HG03460 (cell line): ENCODE measurements around the gene IFT122.
A peak's percentile ranks its signal among the peaks of the same experiment; 100 is the strongest.
"Not testable (repeated sequence)": the region's sequence is repeated elsewhere in the genome, so short reads cannot be mapped to it uniquely, and the experiment has no call there.

ENCODE experiments used
- ATAC-seq: cut with Tn5 transposase; IDR thresholded peaks from one replicate; pipeline ENCODE4 v1.9.1; 2021; ENCODE audit not compliant: unreplicated experiment

IFT122 gene

GRCh38 chr3:129439817-129440617 lies at the start of gene IFT122, which contains the start of gene MBD4:
TSS of gene IFT122 (plus strand) at chr3:129440224. CDS start at chr3:129440331, 107 bp downstream.
TSS of gene MBD4 (minus strand) at chr3:129439948. CDS start at chr3:129439833, 115 bp downstream.
- peak; percentile 88 for ATAC-seq

GRCh38 chr3:129391583-129391982 lies 48.4 kb upstream of the IFT122 start:
- ATAC-seq, result not testable (repeated sequence)

DNA sequence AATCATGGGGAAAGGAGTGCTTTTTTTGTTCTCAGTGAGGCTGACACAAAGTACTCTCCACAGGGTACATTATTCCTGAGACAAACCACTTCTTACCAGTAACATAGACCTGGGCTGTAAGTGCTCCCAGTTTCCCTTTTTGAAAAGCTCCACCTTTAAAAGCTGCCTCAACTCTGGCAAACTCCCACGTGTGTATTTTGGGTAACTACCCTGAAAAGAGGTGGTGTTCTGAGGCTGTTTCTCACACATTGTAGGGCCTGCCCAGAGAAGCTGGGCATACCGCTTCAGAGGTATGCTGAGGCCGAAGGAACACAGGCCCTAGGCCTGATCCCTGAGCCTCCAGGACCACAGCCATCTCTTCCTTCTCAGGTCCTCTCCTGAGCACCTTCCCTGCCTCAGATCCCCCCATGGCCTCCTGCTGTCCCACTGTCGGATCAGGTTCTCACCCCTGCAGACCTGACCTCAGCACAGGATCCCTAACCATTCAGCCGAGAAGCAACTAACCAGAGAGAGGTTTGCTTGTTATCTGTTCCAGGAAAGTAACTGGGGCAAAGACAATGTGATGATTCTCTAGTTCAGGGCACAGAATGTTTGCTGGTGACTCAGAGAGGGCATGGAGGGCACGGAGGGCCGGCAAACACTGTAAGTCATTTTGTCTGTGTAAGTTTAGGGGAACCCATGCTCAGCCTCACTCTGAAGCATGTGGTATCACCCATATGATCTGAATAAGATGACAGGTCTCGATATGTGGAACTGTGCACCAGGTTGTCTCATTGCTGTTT lies 47.7 kb upstream of the IFT122 start:
- not testable (repeated sequence) for ATAC-seq

- no peak for ATAC-seq
Measured at GRCh38 chr3:129393271-129393670, 46.8 kb upstream of the IFT122 start.

DNA sequence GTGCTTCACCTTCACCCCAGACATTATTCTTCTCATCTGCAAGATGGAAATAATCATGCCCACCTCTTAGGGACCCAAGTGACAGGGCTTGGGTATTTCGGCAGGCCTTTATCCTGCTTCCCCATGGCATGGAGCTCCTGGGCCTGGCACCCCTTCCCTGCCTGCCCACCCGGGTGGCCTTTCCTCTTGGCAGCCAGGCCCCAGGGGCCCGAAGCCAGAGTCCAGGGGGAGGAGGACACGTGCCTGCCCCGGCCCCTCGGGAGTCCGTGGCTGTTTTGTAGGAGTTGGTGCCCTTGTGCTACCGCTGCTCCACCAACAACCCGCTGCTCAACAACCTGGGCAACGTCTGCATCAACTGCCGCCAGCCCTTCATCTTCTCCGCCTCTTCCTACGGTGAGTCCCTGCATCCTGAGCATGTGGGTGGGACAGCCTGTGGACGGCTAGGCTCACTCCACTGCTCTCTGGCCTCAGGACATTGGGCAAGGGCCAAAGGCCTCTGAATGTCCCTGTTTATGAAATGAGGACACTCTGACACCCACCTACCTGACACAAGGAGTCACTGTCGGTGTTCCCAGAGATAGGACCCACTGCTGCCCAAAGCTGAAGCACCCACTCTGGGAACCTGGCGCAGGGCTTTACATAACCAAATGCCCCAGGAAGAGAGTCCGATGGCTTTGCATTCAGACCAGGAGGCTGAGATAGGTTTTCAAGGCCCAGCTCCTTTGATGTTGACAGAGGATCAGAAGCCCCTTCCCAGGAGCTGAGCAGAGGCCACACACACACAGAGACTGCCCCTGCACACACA lies 46.1 kb upstream of the IFT122 start:
- ATAC-seq, result not testable (repeated sequence)

DNA sequence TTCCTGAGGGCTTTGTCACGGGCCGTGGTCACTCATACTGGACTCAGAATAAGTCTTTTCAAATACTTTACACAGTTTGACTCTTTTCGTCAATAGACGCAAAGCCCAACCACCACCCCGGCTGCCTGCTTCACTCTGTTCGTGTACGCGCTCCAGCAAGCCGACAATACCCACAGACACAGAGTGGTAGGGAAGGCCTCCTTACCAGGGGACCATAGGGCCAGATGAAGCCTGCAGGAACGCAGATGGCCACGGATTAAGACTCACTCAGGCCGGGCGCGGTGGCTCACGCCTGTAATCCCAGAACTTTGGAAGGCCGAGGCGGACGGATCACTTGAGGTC lies 41.2 kb upstream of the IFT122 start:
- peak; percentile 21 for ATAC-seq

GRCh38 chr3:129399145-129399894 lies 40.7 kb upstream of the IFT122 start:
- ATAC-seq, result peak; percentile 75

GRCh38 chr3:129399895-129400357 lies 40.1 kb upstream of the IFT122 start:
- peak; percentile 14 for ATAC-seq

DNA sequence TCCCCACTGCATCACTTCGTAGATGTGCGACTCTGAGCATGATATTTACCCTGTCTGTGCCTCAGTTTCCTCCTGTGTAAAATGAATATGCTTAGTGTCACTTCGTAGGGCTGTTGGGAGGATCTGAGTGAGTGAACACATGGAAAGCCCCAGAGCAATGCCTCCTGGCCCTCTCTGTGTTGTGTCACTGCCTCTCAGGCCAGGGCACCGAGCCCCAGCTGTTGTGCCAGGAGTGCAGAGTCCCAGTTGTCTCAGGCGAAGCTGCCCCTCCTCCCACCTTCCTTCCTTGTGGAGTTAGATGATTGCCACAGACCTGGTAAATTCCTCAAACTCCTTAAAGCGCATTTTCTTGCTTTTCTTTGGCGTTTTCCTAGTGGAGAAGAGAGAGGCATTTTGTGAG lies 37.8 kb upstream of the IFT122 start:
- no peak for ATAC-seq

- ATAC-seq, result no peak
Measured at GRCh38 chr3:129402616-129403015, 37.4 kb upstream of the IFT122 start.

DNA sequence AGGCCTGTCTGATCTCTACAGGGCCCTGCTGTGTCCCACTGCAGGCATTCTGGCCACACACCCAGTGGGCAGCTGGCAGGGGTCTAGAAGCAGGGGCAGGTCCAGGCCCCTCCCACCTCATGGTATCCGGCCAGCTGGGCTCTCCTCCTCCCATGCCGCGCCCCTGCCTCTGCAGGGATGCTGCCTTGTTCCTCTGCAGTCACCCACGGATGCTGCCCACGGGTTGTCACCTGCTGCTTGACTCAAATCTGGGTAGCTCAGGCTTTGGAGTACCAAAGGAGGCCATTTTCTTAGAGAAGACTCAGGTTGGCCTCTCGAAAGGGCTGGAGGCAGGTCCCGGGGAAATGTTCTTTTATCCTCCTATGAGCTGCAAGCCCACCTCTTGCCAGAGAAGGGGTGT lies 36.6 kb upstream of the IFT122 start:
- ATAC-seq, result no peak

DNA sequence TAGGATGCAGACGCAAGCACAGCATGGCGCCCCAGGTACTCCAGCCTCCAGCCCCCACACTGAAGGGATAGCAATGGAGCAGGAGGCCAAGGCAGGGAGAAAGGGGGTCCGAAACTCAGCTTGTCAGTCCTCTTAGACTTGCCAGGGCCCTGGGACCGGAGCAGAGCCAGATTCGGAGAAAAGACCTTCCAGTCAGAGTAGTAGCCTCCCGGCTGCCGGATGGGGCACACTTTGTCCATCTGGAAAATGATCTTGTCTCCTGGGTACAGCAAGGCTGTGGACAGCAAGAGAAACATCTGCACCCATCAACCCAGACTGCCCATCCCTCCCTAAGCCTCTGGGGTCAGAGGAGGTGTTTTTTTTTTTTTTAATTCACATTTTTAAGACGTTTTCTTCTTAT lies 35.9 kb upstream of the IFT122 start:
- ATAC-seq, result no peak

- no peak for ATAC-seq
Measured at GRCh38 chr3:129404610-129405009, 35.4 kb upstream of the IFT122 start.

DNA sequence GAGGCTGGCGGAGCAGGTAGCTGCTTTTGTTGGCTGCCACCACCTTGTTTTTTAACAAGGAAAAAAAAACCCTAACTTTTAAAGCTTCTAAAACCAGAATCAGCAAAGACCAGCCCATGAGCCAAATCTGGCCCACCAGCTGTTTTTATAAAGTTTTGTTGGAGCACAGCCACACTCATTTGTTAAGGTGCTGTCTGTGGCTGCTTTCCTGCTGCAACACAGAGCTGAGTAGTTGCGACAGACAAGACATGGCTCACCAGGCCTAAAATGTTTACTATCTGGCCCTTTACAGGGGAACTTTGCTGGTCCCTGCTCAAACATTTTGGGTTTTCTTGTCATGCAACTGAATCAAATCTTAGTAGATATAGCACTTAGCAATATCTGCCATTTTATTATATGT lies 30.5 kb upstream of the IFT122 start:
- no peak for ATAC-seq

- ATAC-seq, result no peak
Measured at GRCh38 chr3:129410971-129411370, 29.1 kb upstream of the IFT122 start.

DNA sequence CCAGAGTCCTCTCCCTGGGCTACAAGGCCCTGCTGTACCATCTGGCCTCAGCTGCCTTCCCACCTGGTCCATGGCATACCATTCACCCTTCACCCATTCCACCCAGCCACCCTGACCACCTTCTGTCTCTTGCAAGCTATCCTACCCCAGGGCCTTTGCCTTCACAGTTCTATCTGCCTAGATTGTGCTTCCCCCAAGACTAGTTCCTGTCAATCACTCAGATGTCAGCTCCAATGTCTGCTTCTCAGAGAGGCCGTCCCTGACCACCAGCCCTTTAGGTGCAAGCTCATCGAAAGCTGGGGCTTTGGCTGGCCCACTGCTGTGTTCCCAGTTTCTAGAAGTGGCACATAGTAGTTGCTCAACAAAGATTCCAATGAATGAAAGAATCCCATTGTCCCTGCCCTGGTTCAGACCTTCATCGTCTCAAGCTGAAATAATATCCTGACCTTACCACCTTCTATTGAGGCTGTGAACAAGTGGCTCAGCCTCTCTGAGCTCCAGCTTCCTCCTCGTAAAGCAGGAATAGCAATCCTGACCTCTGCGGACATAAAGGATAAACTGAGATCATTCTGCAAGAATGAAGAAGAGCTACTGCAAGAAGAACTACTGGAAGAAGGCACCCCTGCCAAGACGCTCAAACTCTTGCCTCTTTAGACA lies 27.4 kb upstream of the IFT122 start:
- ATAC-seq, result no peak

DNA sequence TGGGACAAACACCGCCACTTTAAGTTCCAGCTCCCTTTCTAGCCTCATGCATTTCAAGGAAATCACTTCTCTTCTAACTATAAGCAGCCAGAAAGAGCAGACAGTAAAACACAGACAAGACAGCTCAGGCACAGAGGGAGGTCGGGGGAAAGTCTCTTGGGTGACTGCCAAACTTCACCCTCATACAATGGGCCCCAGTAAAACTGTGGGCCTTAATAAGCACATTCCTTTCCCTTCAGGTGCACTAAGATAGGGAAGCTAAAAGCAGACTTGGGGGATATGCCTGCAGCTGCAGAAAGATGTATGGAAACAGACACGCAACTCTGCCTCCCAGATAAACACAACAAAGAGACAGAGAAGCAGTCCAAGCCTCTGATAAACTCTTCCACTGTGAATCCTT lies 26.8 kb upstream of the IFT122 start:
- not testable (repeated sequence) for ATAC-seq

DNA sequence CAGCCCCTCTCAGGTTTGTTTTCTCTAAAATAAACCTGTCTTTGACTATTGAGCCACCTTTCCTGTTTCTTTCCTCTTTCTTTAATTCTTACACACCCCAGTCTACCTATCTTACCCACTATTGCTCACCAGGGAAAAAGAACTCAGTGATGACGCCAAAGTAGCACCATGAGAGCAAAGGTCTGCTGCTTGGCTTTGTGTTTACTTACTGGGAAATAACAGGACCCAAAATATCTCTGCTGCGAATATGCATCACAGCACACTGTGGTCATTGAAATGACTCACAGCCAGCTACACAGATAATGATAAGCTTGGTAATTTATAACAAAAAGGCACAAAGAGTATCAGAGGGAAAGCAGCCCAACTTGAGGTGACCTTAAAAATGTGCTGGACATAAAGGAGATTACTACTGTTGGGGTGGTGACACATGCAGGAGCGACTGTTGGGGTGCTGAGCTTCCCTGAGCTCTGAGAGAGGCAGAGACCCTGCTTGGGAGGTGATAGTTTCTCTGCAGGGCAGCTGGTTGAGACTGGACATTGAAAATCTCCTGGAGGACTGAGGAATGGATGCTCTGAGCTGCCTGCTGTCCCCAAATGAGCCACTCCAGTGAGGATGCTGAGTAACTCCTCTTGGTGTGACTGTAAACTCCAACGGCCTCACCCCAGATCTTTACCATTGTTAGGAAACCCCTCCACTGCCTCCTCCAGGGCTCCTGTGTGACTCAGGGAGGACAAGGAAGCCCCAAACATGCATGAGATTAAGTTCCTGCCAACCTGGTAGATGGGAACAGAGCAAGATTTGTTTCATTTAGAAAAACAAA lies 26.1 kb upstream of the IFT122 start:
- peak; percentile 75 for ATAC-seq

- no peak for ATAC-seq
Measured at GRCh38 chr3:129415378-129415777, 24.6 kb upstream of the IFT122 start.
